NCI-H2196 (cell line): ENCODE measurements around the gene RTRAF.

Experiments used
- DNase-seq: peaks from one replicate; lab custom pipeline; 2025; ENCODE audit not compliant: unreplicated experiment; lab: John Stamatoyannopoulos, UW

The RTRAF gene

DNA sequence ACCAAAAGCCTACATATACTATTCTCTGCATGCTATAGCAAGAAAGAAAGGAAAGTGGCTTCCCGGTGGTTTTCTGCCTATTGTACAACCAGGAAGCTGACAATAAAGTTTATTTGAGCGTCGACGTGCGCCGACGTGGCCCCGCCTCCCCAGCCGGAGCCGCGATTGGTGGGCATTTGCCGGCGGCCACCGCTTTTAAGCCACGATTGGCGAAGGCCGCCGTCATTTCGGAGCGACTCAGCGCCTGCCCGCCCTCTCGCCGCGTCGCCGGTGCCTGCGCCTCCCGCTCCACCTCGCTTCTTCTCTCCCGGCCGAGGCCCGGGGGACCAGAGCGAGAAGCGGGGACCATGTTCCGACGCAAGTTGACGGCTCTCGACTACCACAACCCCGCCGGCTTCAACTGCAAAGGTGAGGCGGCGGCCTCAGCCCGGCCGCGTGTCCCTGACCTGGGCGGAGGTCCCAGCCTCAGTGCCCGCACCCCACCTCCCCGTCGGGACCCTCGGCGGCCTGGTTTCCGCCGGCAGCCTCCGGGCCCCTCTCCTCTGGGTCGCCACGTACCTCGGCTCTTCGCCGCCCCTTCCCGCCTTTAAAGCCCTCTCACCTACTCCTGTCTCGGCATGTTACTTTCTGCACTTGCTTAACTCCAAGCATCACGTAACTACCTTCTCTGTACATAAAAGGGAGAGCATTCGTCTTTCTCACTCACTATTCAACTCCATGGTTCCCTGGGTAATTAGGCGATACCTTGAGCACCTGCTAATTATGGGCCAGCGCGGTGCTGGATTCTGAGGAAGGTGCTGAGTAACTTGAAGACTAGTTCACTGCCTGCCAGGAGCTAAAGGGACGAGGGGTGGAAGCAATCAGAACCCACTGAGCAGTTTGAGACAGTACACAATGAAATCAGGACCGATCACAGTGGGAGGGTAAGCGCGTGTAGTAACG is at the start of gene RTRAF:
Gene RTRAF (plus strand): TSS at position 254 of the 942 bp plus-strand sequence. CDS start 94 bp downstream, at position 348.
- peak; percentile 91 for DNase-seq

DNA sequence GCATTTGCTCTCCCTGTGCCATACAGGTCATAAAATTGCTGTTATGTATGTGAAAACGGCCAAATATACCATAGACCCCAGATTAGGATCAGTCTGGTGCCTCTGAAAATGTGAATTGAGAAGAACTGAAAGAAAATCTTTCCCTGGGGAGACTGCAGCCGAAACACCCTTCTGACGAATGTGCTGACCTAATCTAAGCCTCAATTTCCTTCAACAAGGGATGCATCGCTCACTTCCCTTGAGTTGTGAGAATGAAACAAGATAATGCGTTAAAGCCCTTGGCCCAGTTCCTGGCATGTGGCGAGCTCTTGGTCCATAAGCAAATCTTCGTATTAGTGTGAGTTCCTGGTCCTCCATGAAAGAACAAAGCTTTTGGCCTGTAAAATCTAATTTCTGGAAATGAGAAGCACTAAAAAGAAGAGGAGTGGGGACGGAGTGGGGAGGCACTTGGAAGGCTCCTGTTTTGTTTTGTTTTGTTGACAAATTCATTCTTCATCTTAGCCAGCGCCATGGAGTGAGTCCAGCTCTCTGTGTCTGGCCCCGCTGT is 49.5 kb upstream of the RTRAF start:
- no peak for DNase-seq

- DNase-seq = no peak
Observed at GRCh38 chr14:51942971-51943370, 46.4 kb upstream of the RTRAF start.

DNA sequence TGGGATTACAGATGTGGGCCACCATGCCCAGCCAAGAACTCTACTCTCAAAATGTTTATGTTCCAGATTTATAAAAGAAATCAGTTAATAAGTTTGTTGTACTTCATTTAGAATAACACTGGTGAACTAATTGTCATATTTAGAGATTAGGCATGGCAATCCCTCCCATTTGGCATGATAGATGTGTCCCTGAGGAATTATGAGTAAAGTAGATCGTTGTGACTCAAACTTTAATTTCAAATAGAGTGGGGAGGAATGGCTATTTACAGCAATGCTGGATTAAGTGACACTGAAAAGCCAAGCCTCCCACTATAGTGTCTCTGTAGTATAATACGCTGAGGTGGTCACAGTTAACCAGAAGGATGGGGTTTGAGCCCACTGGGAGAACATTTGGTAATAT is 39.3 kb upstream of the RTRAF start:
- no peak for DNase-seq

DNA sequence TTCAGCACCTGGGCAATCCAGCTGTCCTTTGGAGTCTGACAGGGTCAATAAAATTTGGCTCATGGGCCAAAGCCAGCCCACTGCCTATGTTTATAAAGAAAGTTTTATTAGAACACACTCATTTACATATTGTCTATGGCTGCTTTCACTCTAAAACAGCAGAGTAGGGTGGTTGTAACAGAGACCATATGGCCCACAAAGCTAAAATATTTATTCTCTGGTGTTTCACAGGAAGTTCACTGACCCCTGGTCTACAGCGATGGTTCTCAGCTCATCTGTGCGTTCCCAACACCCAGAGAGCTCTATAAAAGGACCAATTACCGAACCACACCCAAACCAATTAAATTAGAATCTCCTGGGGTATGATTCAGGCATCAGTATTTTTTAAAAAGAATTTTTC is 37.7 kb upstream of the RTRAF start:
- no peak for DNase-seq

- no peak for DNase-seq
Observed at GRCh38 chr14:51954031-51954430, 35.3 kb upstream of the RTRAF start.

- DNase-seq = no peak
Observed at GRCh38 chr14:51954657-51955056, 34.7 kb upstream of the RTRAF start.

DNA sequence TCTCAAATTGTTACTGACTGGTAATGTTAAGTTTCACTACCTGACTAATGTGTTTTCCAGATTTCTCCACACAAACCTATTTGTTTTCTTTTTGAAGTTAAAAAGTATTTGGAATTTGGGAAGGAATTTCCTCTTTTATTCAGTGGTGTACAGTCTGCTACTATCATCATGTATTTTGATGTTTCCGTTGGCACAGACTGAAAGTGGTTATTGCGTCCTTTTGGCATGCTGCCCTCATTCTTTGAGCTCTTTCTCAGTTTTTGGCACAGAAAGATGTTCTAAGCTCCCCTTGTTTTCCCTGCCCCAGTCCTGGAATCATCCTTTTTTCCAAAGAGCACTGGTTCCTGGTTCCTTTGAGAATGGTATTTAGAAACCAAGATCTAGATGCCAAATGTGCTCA is 31.4 kb upstream of the RTRAF start:
- DNase-seq = no peak

GRCh38 chr14:51959928-51960327 is 29.4 kb upstream of the RTRAF start:
- DNase-seq = no peak

- no peak for DNase-seq
Observed at GRCh38 chr14:51960866-51961265, 28.5 kb upstream of the RTRAF start.

DNA sequence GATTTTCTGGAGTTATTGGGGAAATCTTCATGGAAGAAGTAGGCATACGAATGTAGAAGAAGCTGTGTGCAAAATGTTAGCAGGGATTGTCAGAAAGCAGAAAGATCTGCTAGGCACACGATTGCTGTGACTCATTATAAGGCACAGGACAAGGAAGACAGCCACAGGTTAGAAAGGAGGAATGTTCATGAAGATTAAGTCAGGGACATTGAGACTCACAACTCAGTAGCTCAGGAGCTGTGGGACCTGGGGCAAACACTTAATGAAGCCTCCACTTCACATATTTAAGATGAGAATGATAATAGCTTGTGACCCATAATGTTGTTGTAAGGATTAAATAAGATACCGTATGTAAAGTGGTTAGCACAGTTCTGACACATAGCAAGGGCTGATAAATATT is 26.6 kb upstream of the RTRAF start:
- no peak for DNase-seq

- no peak for DNase-seq
Observed at GRCh38 chr14:51963286-51963685, 26.1 kb upstream of the RTRAF start.

- DNase-seq = no peak
Observed at GRCh38 chr14:51967521-51967920, 21.8 kb upstream of the RTRAF start.

DNA sequence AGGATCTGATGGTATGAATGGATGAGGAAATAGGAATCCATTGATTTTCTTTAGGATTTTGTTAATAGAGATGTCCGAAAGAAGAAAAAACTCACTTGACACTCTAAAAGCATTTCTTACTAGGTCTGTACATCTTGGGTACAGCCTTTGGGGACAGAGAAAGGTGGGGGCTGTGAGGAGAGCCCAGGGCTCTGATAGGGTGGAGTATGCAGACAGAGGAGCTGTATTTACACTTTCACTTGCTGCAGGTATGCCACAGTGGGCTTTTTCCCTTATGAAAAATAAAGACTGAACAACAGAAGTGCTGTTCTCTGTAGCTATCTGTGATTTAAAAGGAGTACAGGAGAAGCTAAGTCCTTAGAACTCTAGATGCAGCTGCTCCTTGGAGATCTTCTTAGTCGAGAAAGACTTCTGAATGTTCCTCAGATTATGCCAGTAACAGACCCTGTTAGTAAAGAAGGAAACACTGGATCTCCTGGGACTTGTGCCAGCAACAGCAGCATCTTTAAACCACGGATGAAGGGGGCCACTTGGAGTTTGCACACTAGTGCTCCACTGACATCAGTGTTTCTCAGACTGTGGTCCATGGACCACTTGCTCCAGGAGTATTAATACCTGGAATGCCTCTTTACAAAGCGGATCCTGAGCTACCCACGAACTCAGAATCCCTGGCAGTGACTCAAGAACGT is 19.4 kb upstream of the RTRAF start:
- DNase-seq = no peak

DNA sequence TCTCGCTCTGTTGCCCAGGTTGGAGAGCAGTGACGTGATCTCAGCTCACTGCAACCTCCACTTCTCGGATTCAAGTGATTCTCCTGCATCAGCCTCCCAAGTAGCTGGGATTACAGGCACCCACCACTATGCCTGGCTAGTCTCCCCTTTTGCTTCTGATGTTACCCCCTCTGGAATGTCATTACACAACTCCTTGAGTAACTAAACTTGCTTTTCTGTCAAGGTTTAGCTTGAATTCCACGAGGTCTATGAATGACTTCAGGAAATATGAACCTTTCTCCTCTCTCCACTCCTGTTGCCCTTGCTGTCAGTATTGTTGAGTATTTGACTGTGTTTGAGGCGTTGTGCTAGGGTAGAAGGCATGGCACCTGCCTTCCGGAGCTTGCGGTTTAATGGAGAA is 16.8 kb upstream of the RTRAF start:
- DNase-seq = no peak

DNA sequence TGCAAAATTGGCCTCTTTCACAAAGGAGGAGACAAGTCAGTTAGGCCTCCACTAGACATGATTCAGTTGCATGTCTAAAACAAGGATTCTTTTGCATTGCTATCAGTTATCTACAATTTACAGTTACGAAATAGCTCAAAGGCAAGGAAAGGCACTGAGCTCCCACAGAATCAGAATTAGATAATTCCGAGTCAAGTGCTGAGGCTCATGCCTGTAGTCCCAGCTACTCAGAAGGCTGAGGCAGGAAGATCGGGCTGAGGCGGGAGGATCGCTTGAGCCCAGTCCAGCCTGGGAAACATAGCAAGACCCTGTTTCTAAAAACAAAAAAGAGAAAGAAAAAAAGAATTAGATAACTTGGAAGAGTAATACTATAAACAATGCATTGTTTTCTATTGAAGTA is 12.3 kb upstream of the RTRAF start:
- DNase-seq = no peak

DNA sequence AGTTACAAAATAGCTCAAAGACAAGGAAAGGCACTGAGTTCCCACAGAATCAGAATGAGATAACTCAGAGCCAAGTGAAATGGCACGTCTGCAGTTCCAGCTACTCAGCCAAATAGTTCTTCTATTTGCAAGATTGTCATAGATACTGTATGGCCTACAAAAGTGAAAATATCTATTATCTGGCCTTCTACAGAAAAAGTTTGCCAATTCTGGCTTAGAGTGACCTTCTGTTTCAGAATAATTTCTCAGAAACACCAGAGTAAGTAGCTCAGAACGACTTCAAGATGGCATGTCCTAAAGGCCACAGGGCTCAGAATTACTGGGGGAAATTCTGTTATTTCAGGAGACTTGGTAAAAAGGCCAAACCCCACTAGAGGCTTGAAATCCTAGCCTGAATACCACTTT is 10.7 kb upstream of the RTRAF start:
- no peak for DNase-seq

GRCh38 chr14:51979088-51979709 is 10.1 kb upstream of the RTRAF start:
- peak; percentile 66 for DNase-seq

GRCh38 chr14:51981218-51981854 is 8.0 kb upstream of the RTRAF start:
- no peak for DNase-seq

- DNase-seq = no peak
Observed at GRCh38 chr14:51988221-51988620, 1.1 kb upstream of the RTRAF start.

DNA sequence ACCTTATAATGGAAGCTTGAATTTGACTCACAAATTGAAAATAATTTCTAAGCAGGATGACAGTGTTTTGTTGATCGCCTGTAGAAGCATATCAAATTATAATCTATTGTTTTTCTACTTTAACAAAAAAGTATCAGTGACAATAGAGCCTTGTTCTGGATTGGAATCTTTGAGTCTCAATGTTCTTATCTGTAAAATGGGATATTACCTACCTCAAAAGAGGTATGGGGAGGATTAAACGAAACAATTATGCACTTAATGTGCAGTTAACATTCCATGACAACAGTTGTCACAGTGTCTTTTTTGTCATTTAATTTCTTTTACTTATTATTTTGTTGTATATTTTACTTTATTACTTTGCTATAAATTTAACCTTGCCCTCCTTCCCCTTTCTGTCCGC is 1.1 kb downstream of the RTRAF start:
- DNase-seq = no peak
